K562 (cell line): ENCODE data around the gene PKDCC. TPM values are rescaled to one million over a fixed set of nuclear protein-coding genes. Genes with fewer than 3 reads are reported as not detected.

Source experiments
- ATAC-seq: fragments of 200-7000 bp; cut with Tn5 transposase; 3 replicates; pipeline ENCODE4 v1.9.1; 2020; ENCODE audit warnings: moderate library complexity
- BruUV-seq: library from RNA; stranded (reverse); fragments of 400-500 nt; replicated peaks from 2 replicates; lab custom pipeline; 2021; lab: Mats Ljungman, UMichigan
- CTCF ChIA-PET: fragments of 300-600 bp; formaldehyde crosslinking; extraction: SDS; loops from one replicate; lab custom pipeline; 2021; ENCODE audit warnings: low intra/inter-chr PET ratio; lab: Yijun Ruan, JAX
- POLR2A ChIA-PET: fragments of 300-600, 350-650 bp; sonication (Branson Sonifier 250); formaldehyde crosslinking; extraction: SDS; loops from one replicate; lab custom pipeline; 2021; ENCODE audit warnings: antibody characterized with exemption, inconsistent platforms; lab: Yijun Ruan, JAX
- DNase-seq, 4 experiments: peaks; one replicate each; pipeline versions ENCODE4 v3.0.0 to v3.0.0-alpha.2; 2011 to 2018; ENCODE audit warnings: low spot score in 3 of 4, mixed read lengths in 3 of 4; ENCODE audit errors: extremely low read depth in 1 of 4
- FAIRE-seq: peaks from 2 replicates; lab custom pipeline; 2011; peaks lifted over from hg19 to GRCh38; lab: Jason Lieb, UNC
- H2AFZ ChIP-seq: 2 replicates; pipeline ENCODE4 v1.6.0; 2011; ENCODE audit warnings: low read depth, low read length, control low read depth, inconsistent platforms
- H3K27ac ChIP-seq: fragments of 200-600 bp; 3 replicates; pipeline ENCODE4 v1.8.0; 2011; ENCODE audit warnings: low read depth, mild to moderate bottlenecking, control low read depth, inconsistent platforms, low read length, moderate library complexity, mixed read lengths; ENCODE audit errors: extremely low read depth
- H3K27me3 ChIP-seq, 2 experiments: fragments of 300-600 bp in 1 of 2; 2 replicates in 1 of 2; 3 replicates in 1 of 2; pipeline versions ENCODE4 v1.6.0 to v1.8.0; 2011; ENCODE audit warnings: inconsistent platforms in 2 of 2, low read length in 2 of 2, mild to moderate bottlenecking in 1 of 2, mixed read lengths in 1 of 2, moderate library complexity in 1 of 2; ENCODE audit not compliant: control insufficient read depth in 2 of 2, insufficient read depth in 2 of 2
- H3K36me3 ChIP-seq: fragments of 300-600 bp; 3 replicates; pipeline ENCODE4 v1.8.0; 2011; ENCODE audit warnings: mild to moderate bottlenecking, low read length, inconsistent platforms; ENCODE audit not compliant: control insufficient read depth, insufficient read depth
- H3K4me1 ChIP-seq, 2 experiments: fragments of 200-600 bp in 1 of 2; replicated peaks in 1 of 2; 2 replicates in 1 of 2; 3 replicates in 1 of 2; pipeline versions ENCODE4 v1.5.1 to v1.8.0; 2011; ENCODE audit warnings: inconsistent platforms in 2 of 2, low read length in 2 of 2, mild to moderate bottlenecking in 1 of 2, mixed read lengths in 1 of 2, moderate library complexity in 1 of 2; ENCODE audit not compliant: control insufficient read depth in 2 of 2, insufficient read depth in 2 of 2
- H3K4me2 ChIP-seq: 2 replicates; pipeline ENCODE4 v1.6.1; 2011; ENCODE audit warnings: low read length, control low read depth, inconsistent platforms, mixed read lengths; ENCODE audit not compliant: insufficient read depth
- H3K4me3 ChIP-seq: fragments of 200-600 bp; sonication (generic), shearing (Covaris generic); 2 replicates; pipeline ENCODE4 v1.5.1; 2016; ENCODE audit warnings: control low read depth, inconsistent platforms
- H3K79me2 ChIP-seq: fragments of 200-600 bp; 3 replicates; pipeline ENCODE4 v1.8.0; 2011; ENCODE audit warnings: low read length, inconsistent platforms; ENCODE audit not compliant: control insufficient read depth, insufficient read depth
- H3K9ac ChIP-seq, 2 experiments: 2 replicates each; pipeline versions ENCODE4 v1.6.0 to v1.6.1; 2011; ENCODE audit warnings: low read depth in 2 of 2, low read length in 2 of 2, control low read depth in 1 of 2, inconsistent platforms in 1 of 2, mild to moderate bottlenecking in 1 of 2, mixed read lengths in 1 of 2; ENCODE audit not compliant: insufficient read depth in 1 of 2
- H3K9me1 ChIP-seq: one replicate; pipeline ENCODE4 v1.6.0; 2011; ENCODE audit warnings: inconsistent platforms, mild to moderate bottlenecking, low read length, moderate library complexity; ENCODE audit not compliant: control insufficient read depth, insufficient read depth
- H3K9me3 ChIP-seq: replicated peaks from 2 replicates; pipeline ENCODE4 v1.5.1; 2011; ENCODE audit warnings: low read depth, low read length, inconsistent platforms; ENCODE audit not compliant: control insufficient read depth, insufficient read depth
- H4K20me1 ChIP-seq: replicated peaks from 2 replicates; pipeline ENCODE4 v1.6.1; 2011; ENCODE audit warnings: low read length, inconsistent platforms, mixed read lengths; ENCODE audit not compliant: control insufficient read depth, insufficient read depth
- ATF3 ChIP-seq, 2 experiments: fragments of 450-650 bp in 1 of 2; sonication (generic) in 1 of 2; formaldehyde crosslinking in 1 of 2; IDR thresholded peaks in 1 of 2; conservative IDR thresholded peaks in 1 of 2; 2 replicates each; pipeline versions ENCODE4 v1.6.1 to v1.8.1; 2016 to 2023; ENCODE audit warnings: mild to moderate bottlenecking in 2 of 2, moderate library complexity in 2 of 2, inconsistent platforms in 1 of 2, missing genetic modification reagents in 1 of 2
- DPF2 ChIP-seq: fragments of 450-650 bp; IDR thresholded peaks from 2 replicates; pipeline ENCODE4 v1.6.1; 2016
- KAT2B ChIP-seq: IDR thresholded peaks from one replicate; pipeline ENCODE4 v1.6.1; 2012; ENCODE audit warnings: low read depth, mild to moderate bottlenecking, control low read depth, inconsistent platforms, low read length, moderate library complexity
- KLF6 ChIP-seq: fragments of 250-450 bp; sonication (Bioruptor Pico); IDR thresholded peaks from 2 replicates; pipeline ENCODE4 v1.4.0; 2020; ENCODE audit warnings: mild to moderate bottlenecking, moderate library complexity, borderline replicate concordance
- MTF1 ChIP-seq: fragments of 250-450 bp; sonication (Bioruptor Pico); IDR thresholded peaks from 2 replicates; pipeline ENCODE4 v1.9.0; 2021; ENCODE audit warnings: moderate library complexity, mild to moderate bottlenecking, inconsistent platforms, borderline replicate concordance
- NELFE ChIP-seq: IDR thresholded peaks from 2 replicates; pipeline ENCODE4 v1.6.1; 2011; ENCODE audit warnings: mild to moderate bottlenecking; ENCODE audit not compliant: insufficient read depth, insufficient read length
- RNF219 ChIP-seq: fragments of 250-450 bp; sonication (Bioruptor Pico); IDR thresholded peaks from 2 replicates; pipeline ENCODE4 v1.5.0; 2022; ENCODE audit warnings: mild to moderate bottlenecking
- SMAD2 ChIP-seq: fragments of 150-350 bp; IDR thresholded peaks from 2 replicates; pipeline ENCODE4 v1.6.1; 2014; ENCODE audit warnings: low read depth, mild to moderate bottlenecking, low read length
- SP2 ChIP-seq: IDR thresholded peaks from 2 replicates; pipeline ENCODE4 v1.6.1; 2011; ENCODE audit warnings: mild to moderate bottlenecking, low read depth, low read length, moderate library complexity; ENCODE audit not compliant: poor library complexity, severe bottlenecking; ENCODE audit errors: extremely low read depth
- ZBTB12 ChIP-seq: fragments of 250-450 bp; sonication (Bioruptor Pico); IDR thresholded peaks from 2 replicates; pipeline ENCODE4 v1.4.0; 2020
- ZFP91 ChIP-seq: sonication (generic); formaldehyde crosslinking; IDR thresholded peaks from 2 replicates; pipeline ENCODE4 v1.8.0; 2022; ENCODE audit warnings: mild to moderate bottlenecking, missing genetic modification reagents
- ZNF23 ChIP-seq: fragments of 250-450 bp; sonication (Bioruptor Pico); IDR thresholded peaks from 2 replicates; pipeline ENCODE4 v1.4.0; 2020; ENCODE audit warnings: mild to moderate bottlenecking
- ZNF24 ChIP-seq: fragments of 450-650 bp; IDR thresholded peaks from 2 replicates; pipeline ENCODE4 v1.6.1; 2016
- ZNF445 ChIP-seq: fragments of 250-450 bp; sonication (Bioruptor Pico); IDR thresholded peaks from 2 replicates; pipeline ENCODE4 v1.4.0; 2020; ENCODE audit warnings: low read depth, mild to moderate bottlenecking, moderate library complexity
- ZSCAN32 ChIP-seq: fragments of 450-650 bp; formaldehyde crosslinking; IDR thresholded peaks from 2 replicates; pipeline ENCODE4 v1.4.0; 2020; ENCODE audit warnings: mild to moderate bottlenecking, moderate library complexity
- WGBS: fragments of 100-300 bp; shearing (Covaris generic); methylation state at CpG from one replicate; pipeline ENCODE4 v1.1.6; 2016; ENCODE audit warnings: low coverage, mixed read lengths; ENCODE audit not compliant: insufficient coverage; ENCODE audit errors: missing lambda C conversion rate; 5-methylcytosine and 5-hydroxymethylcytosine counted together
- in situ Hi-C: fragments of 300-500 bp; cut with MboI; formaldehyde crosslinking; loops from 4 replicates; pipeline ENCODE4 v1.15.0; 2018; ENCODE audit warnings: inconsistent platforms, mixed read lengths
- intact Hi-C: fragments of 100-400 bp; cut with micrococcal nuclease; formaldehyde crosslinking; loops from 2 replicates; pipeline ENCODE4 v1.14.2; 2022
- polyA plus RNA-seq, 8 experiments: library from polyadenylated mRNA; depleted of rRNA in 4 of 8; stranded (reverse) in 5 of 8; unstranded in 3 of 8; fragments of >200 nt; fragmentation: Nextera tagmentation in 2 of 8; fragmentation: Illumina TruSeq in 1 of 8; extraction: Ambion mirVana in 2 of 8; extraction: Trizol in 1 of 8; gene quantifications; 2 replicates each; pipeline versions ENCODE4 v1.2.1 to v1.2.3, GENCODE V29; 2011 to 2014; ENCODE audit warnings: inconsistent platforms in 1 of 8, missing spikeins in 1 of 8
- total RNA-seq, 7 experiments: library from RNA; depleted of rRNA in 6 of 7; stranded (reverse); fragments of >200 nt in 6 of 7; fragmentation: Illumina TruSeq in 2 of 7; extraction: Trizol in 2 of 7; gene quantifications; 2 replicates each; pipeline versions ENCODE4 v1.2.1 to v1.2.3, GENCODE V29; 2011 to 2021; ENCODE audit warnings: low replicate concordance in 1 of 7

The PKDCC gene
- total and polyA plus RNA-seq, 9 of the 15 experiments (the other 6 are each of a cell fraction or from before 2014, with no cell fraction given): 0.62 to 14.8 (median 1.3) TPM; not detected in 2

- ChIA-PET CTCF (no interaction called here), POLR2A (no interaction called here)
- Histone ChIP-seq H4K20me1 (no peaks in the 10 kb centered on the region; the same call in 1 of the 2 replicates), H3K27me3 (peaks cover 8 to 58% of the 10 kb centered on the region in 2 experiments; a peak in 4 of 5 replicates), H3K9me3 (no peaks in the 10 kb centered on the region), H3K4me1 (peaks cover 14 to 26% of the 10 kb centered on the region in 2 experiments; a peak in 4 of 5 replicates), H3K9me1 (no peaks in the 10 kb centered on the region), H3K36me3 (no peaks in the 10 kb centered on the region), H3K27ac (no peak overlapping the region), H3K79me2 (no peaks in the 10 kb centered on the region), H3K9ac (no peak overlapping the region), H3K4me2 (0 out of 2 replicates have a peak overlapping the region, but pooled peaks have one; percentile 55), H3K4me3 (no peak overlapping the region), H2AFZ (no peak overlapping the region)
- no peak for ATAC-seq
- in situ Hi-C loops: no loop called here
- BruUV-seq: no TSS peak
- WGBS: 33% methylated on average over 11 of the region's 11 CpGs
- DNase-seq: no peak
- intact Hi-C loops: no loop called here
- no peak for FAIRE-seq
- no peak for TF ChIP-seq KLF6 (CRISPR knock-in tag)
- no peak for TF ChIP-seq DPF2
- no peak for TF ChIP-seq SMAD2
- no peak for TF ChIP-seq ZNF24
- no peak for TF ChIP-seq ZBTB12
- TF ChIP-seq MTF1 (CRISPR knock-in tag): no peak
- TF ChIP-seq ZNF23: no peak
- TF ChIP-seq RNF219 (CRISPR knock-in tag): no peak
- no peak for TF ChIP-seq KAT2B
- TF ChIP-seq ZFP91 (CRISPR knock-in tag): no peak
- TF ChIP-seq SP2: no peak
- TF ChIP-seq ZSCAN32 (CRISPR knock-in tag): no peak
- TF ChIP-seq ATF3 (IDR thresholded peaks at IDR 0.05): no peak
- TF ChIP-seq ATF3 (CRISPR knock-in tag; conservative IDR thresholded peaks at IDR 0.05): no peak
- no peak for TF ChIP-seq ZNF445 (CRISPR knock-in tag)
- TF ChIP-seq NELFE: no peak
Observed at GRCh38 chr2:42049221-42050009, 1.6 kb downstream of the PKDCC start.
